MM.1S (cell line): Measurements from ENCODE around the gene BMPER.

ENCODE experiments used
- EZH2 ChIP-seq: fragments of 300-600 bp; sonication (generic); optimal IDR thresholded peaks from 2 replicates; pipeline ENCODE3; 2017; ENCODE audit warnings: low read depth, mild to moderate bottlenecking, antibody characterized with exemption, low read length, mixed read lengths
- EZH2phosphoT487 ChIP-seq: fragments of 300-600 bp; sonication (generic); IDR thresholded peaks from 2 replicates; pipeline ENCODE4 v1.6.1; 2018; ENCODE audit warnings: antibody characterized with exemption, low read length
- TF ChIP-seq, protein P1 (sequence below): fragments of 300-600 bp; sonication (generic); IDR thresholded peaks from 2 replicates; pipeline ENCODE4 v1.5.1; 2016; ENCODE audit warnings: antibody characterized with exemption, low read length, mixed read lengths

DNA sequence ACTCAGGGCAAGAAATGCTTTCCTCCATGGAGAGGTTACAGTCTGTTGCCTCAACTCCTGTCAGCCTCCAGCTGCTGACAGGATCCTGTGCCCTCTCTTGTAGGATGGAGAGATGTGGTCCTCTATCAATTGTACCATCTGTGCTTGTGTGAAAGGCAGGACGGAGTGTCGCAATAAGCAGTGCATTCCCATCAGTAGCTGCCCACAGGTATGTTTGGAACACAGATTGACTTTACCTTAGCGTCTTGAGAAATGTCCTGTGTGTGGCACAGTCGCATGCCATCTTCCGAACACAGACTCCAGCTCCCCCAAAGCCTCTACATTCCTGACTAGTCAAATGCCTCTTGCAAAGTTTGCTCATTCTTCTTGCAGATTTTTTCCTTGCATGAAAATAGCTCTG is 152.6 kb downstream of the BMPER start:
- TF ChIP-seq, protein P1, sequence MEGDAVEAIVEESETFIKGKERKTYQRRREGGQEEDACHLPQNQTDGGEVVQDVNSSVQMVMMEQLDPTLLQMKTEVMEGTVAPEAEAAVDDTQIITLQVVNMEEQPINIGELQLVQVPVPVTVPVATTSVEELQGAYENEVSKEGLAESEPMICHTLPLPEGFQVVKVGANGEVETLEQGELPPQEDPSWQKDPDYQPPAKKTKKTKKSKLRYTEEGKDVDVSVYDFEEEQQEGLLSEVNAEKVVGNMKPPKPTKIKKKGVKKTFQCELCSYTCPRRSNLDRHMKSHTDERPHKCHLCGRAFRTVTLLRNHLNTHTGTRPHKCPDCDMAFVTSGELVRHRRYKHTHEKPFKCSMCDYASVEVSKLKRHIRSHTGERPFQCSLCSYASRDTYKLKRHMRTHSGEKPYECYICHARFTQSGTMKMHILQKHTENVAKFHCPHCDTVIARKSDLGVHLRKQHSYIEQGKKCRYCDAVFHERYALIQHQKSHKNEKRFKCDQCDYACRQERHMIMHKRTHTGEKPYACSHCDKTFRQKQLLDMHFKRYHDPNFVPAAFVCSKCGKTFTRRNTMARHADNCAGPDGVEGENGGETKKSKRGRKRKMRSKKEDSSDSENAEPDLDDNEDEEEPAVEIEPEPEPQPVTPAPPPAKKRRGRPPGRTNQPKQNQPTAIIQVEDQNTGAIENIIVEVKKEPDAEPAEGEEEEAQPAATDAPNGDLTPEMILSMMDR: no peak
- TF ChIP-seq EZH2: no peak
- TF ChIP-seq EZH2phosphoT487: no peak
